Loucy (cell line): ENCODE data around the gene B4GALNT3.
A peak's percentile ranks its signal among the peaks of the same experiment; 100 is the strongest.
"Not testable (repeated sequence)": the region's sequence is repeated elsewhere in the genome, so short reads cannot be mapped to it uniquely, and the experiment has no call there.

ENCODE experiments used
- H2AFZ ChIP-seq: fragments of 200-600 bp; sonication (generic); 2 replicates; pipeline ENCODE4 v1.6.0; 2016; ENCODE audit warnings: antibody characterized with exemption, mild to moderate bottlenecking, low read length, moderate library complexity
- H3F3A ChIP-seq: fragments of 200-600 bp; 2 replicates; pipeline ENCODE4 v1.6.0; 2016; ENCODE audit warnings: antibody characterized with exemption, low read depth, mild to moderate bottlenecking
- H3K27me3 ChIP-seq: fragments of 200-600 bp; sonication (generic); 2 replicates; pipeline ENCODE4 v1.6.1; 2014; ENCODE audit warnings: low read length, mild to moderate bottlenecking; ENCODE audit not compliant: insufficient read depth, poor library complexity, severe bottlenecking
- H3K36me3 ChIP-seq: fragments of 200-600 bp; sonication (generic); 2 replicates; pipeline ENCODE4 v1.6.1; 2016; ENCODE audit warnings: low read length; ENCODE audit not compliant: insufficient read depth
- H3K4me1 ChIP-seq: fragments of 200-600 bp; sonication (generic); 2 replicates; pipeline ENCODE4 v1.5.1; 2014; ENCODE audit warnings: low read length, mild to moderate bottlenecking; ENCODE audit not compliant: insufficient read depth, poor library complexity, severe bottlenecking
- H3K4me2 ChIP-seq: fragments of 200-600 bp; sonication (generic); 2 replicates; pipeline ENCODE4 v1.6.0; 2014; ENCODE audit warnings: antibody characterized with exemption, low read length, low read depth, mild to moderate bottlenecking; ENCODE audit not compliant: poor library complexity, severe bottlenecking
- H3K4me3 ChIP-seq: fragments of 200-600 bp; sonication (generic); 2 replicates; pipeline ENCODE4 v1.5.1; 2014; ENCODE audit warnings: low read length, mild to moderate bottlenecking, mixed read lengths; ENCODE audit not compliant: poor library complexity, severe bottlenecking
- H3K79me2 ChIP-seq: fragments of 200-600 bp; sonication (generic); 2 replicates; pipeline ENCODE4 v1.6.1; 2014; ENCODE audit warnings: low read length; ENCODE audit not compliant: insufficient read depth
- H3K9ac ChIP-seq: fragments of 200-600 bp; sonication (generic); 2 replicates; pipeline ENCODE4 v1.6.0; 2014; ENCODE audit warnings: mild to moderate bottlenecking, low read depth, low read length, moderate library complexity; ENCODE audit not compliant: poor library complexity, severe bottlenecking
- H3K9me2 ChIP-seq: fragments of 200-600 bp; sonication (generic); replicated peaks from 2 replicates; pipeline ENCODE4 v1.6.1; 2016; ENCODE audit warnings: low read depth, low read length, mixed read lengths
- H3K9me3 ChIP-seq: fragments of 200-600 bp; sonication (generic); 2 replicates; pipeline ENCODE4 v1.6.1; 2014; ENCODE audit warnings: mild to moderate bottlenecking, antibody characterized with exemption, low read length, low read depth; ENCODE audit not compliant: insufficient read depth
- H4K20me1 ChIP-seq: fragments of 200-600 bp; sonication (generic); 2 replicates; pipeline ENCODE4 v1.6.0; 2014; ENCODE audit warnings: antibody characterized with exemption, low read length, mild to moderate bottlenecking; ENCODE audit not compliant: insufficient read depth, poor library complexity, severe bottlenecking
- CTCF ChIP-seq: fragments of 200-600 bp; sonication (generic); conservative IDR thresholded peaks from 2 replicates; pipeline ENCODE4 v1.5.1; 2014; ENCODE audit warnings: mild to moderate bottlenecking, antibody characterized with exemption, low read length
- EZH2phosphoT487 ChIP-seq: fragments of 200-600 bp; IDR thresholded peaks from 2 replicates; pipeline ENCODE4 v1.6.1; 2018; ENCODE audit warnings: antibody characterized with exemption, mild to moderate bottlenecking, moderate library complexity, borderline replicate concordance

The B4GALNT3 gene

GRCh38 chr12:576615-577110 lies 116.9 kb downstream of the B4GALNT3 start:
- Histone ChIP-seq H3K9ac (peak overlapping the region; percentile 81), H4K20me1 (no peaks in the 10 kb centered on the region), H2AFZ (peak overlapping the region; percentile 82), H3K79me2 (peaks cover 14% of the 10 kb centered on the region; the same call in 1 of the 2 replicates), H3K9me3 (no peaks in the 10 kb centered on the region), H3K4me2 (peak overlapping the region; percentile 64), H3K36me3 (no peaks in the 10 kb centered on the region), H3K4me1 (peaks cover 27% of the 10 kb centered on the region), H3K4me3 (peak overlapping the region; percentile 45), H3K9me2 (no peaks in the 10 kb centered on the region), H3F3A (peaks cover under 1% of the 10 kb centered on the region; the same call in 1 of the 2 replicates), H3K27me3 (no peaks in the 10 kb centered on the region)
- TF ChIP-seq CTCF (no peak), EZH2phosphoT487 (no peak)

GRCh38 chr12:577994-578747 lies 118.4 kb downstream of the B4GALNT3 start:
- not testable (repeated sequence) for H2AFZ ChIP-seq, H3K9me3 ChIP-seq, H3K9me2 ChIP-seq, H3K27me3 ChIP-seq, H3F3A ChIP-seq, H3K4me2 ChIP-seq, H3K36me3 ChIP-seq, H3K4me3 ChIP-seq, H4K20me1 ChIP-seq
- peaks cover 14% of the 10 kb centered on the region; the same call in 1 of the 2 replicates for H3K79me2 ChIP-seq
- peak overlapping the region; percentile 24 for H3K9ac ChIP-seq
- peaks cover 27% of the 10 kb centered on the region for H3K4me1 ChIP-seq

GRCh38 chr12:578748-579419 lies 119.1 kb downstream of the B4GALNT3 start:
- Histone ChIP-seq H3K36me3 (no peaks in the 10 kb centered on the region), H3K4me2 (no peak overlapping the region)

More at GRCh38 chr12:578748-579419, 119.1 kb downstream of the B4GALNT3 start:
- H3K79me2 ChIP-seq: peaks cover 14% of the 10 kb centered on the region; the same call in 1 of the 2 replicates
- H3F3A ChIP-seq: 0 out of 2 replicates have a peak, but pooled peaks cover 3% of the 10 kb centered on the region
- no peaks in the 10 kb centered on the region for H3K9me2 ChIP-seq
- no peak overlapping the region for H3K4me3 ChIP-seq
- peak overlapping the region; percentile 24 for H3K9ac ChIP-seq
- no peak overlapping the region for H2AFZ ChIP-seq
- no peaks in the 10 kb centered on the region for H3K9me3 ChIP-seq
- no peaks in the 10 kb centered on the region for H4K20me1 ChIP-seq
- TF ChIP-seq EZH2phosphoT487 (no peak), CTCF (no peak)
- no peaks in the 10 kb centered on the region for H3K27me3 ChIP-seq
- H3K4me1 ChIP-seq: peaks cover 27% of the 10 kb centered on the region
